Upper lobe of right lung (tissue), 1 donor: ENCODE data around the gene SEC61B. TPM values are rescaled to one million over a fixed set of nuclear protein-coding genes. Genes with fewer than 3 reads are reported as not detected.

Experiments used
- ATAC-seq: fragments of 200-7000 bp; cut with Tn5 transposase; one replicate; pipeline ENCODE4 v1.9.1; 2020; ENCODE audit warnings: mild to moderate bottlenecking, moderate library complexity
- DNase-seq: peaks from one replicate; pipeline ENCODE4 v3.0.0-alpha.2; 2020
- H3K27ac ChIP-seq: fragments of 200-600 bp; one replicate; pipeline ENCODE4 v1.8.0; 2022
- H3K27me3 ChIP-seq: fragments of 200-600 bp; one replicate; pipeline ENCODE4 v1.8.0; 2022; ENCODE audit warnings: mild to moderate bottlenecking
- H3K36me3 ChIP-seq: fragments of 200-600 bp; one replicate; pipeline ENCODE4 v1.8.0; 2022
- H3K4me1 ChIP-seq: fragments of 200-600 bp; one replicate; pipeline ENCODE4 v1.8.0; 2022
- H3K4me3 ChIP-seq: fragments of 200-600 bp; one replicate; pipeline ENCODE4 v1.8.0; 2022; ENCODE audit warnings: mild to moderate bottlenecking
- H3K9me3 ChIP-seq: fragments of 200-600 bp; one replicate; pipeline ENCODE4 v1.8.0; 2022
- intact Hi-C: fragments of 100-400 bp; cut with DNase I; formaldehyde crosslinking; loops from one replicate; pipeline ENCODE4 v1.11.0; 2022
- total RNA-seq: library from RNA; stranded (reverse); fragmentation: NEBNext Ultra II Directional; extraction: Animal tissue kit (Norgen Biotek cat#: 25700); gene quantifications from one replicate; pipeline ENCODE4 v1.2.1, GENCODE V29; 2021
- TF ChIP-seq, protein P1 (sequence below): fragments of 200-600 bp; IDR thresholded peaks from one replicate; pipeline ENCODE4 v1.8.0; 2022; ENCODE audit warnings: antibody characterized with exemption
- donor health status: DM: no; HTN: yes; CAD: no; lungs with severe emphysema.

Gene SEC61B
- total RNA-seq, 1 donor from 2014 or later, result 116 TPM

DNA sequence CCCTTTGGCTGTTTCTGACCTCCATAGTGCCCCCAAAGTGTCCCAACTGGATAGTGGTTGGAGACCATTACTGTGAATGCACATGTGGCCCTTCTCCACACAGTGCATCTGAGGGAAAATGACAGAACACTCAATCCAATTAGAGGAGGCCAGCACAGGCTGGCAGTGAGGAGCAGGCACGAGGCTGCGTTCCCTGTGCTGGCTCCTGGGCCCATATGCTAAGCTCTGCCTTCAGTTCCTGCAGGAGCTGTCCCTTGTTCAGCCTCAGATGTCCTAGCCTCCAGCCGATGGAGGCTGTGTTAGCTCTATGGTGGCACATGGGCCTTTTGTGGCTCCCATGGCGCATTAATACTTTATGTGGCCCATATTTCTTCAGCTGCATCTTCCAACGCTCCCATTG, 36.1 kb upstream of the SEC61B start:
- H3K9me3 ChIP-seq, result no peaks in the 10 kb centered on the region
- intact Hi-C loops, result no loop called here
- TF ChIP-seq, protein P1, sequence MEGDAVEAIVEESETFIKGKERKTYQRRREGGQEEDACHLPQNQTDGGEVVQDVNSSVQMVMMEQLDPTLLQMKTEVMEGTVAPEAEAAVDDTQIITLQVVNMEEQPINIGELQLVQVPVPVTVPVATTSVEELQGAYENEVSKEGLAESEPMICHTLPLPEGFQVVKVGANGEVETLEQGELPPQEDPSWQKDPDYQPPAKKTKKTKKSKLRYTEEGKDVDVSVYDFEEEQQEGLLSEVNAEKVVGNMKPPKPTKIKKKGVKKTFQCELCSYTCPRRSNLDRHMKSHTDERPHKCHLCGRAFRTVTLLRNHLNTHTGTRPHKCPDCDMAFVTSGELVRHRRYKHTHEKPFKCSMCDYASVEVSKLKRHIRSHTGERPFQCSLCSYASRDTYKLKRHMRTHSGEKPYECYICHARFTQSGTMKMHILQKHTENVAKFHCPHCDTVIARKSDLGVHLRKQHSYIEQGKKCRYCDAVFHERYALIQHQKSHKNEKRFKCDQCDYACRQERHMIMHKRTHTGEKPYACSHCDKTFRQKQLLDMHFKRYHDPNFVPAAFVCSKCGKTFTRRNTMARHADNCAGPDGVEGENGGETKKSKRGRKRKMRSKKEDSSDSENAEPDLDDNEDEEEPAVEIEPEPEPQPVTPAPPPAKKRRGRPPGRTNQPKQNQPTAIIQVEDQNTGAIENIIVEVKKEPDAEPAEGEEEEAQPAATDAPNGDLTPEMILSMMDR, result no peak
- ATAC-seq (no peak), DNase-seq (no peak)
- no peaks in the 10 kb centered on the region for H3K36me3 ChIP-seq
- peaks cover 12% of the 10 kb centered on the region for H3K4me1 ChIP-seq
- no peak overlapping the region for H3K4me3 ChIP-seq
- peaks cover 10% of the 10 kb centered on the region for H3K27me3 ChIP-seq
- no peak overlapping the region for H3K27ac ChIP-seq

DNA sequence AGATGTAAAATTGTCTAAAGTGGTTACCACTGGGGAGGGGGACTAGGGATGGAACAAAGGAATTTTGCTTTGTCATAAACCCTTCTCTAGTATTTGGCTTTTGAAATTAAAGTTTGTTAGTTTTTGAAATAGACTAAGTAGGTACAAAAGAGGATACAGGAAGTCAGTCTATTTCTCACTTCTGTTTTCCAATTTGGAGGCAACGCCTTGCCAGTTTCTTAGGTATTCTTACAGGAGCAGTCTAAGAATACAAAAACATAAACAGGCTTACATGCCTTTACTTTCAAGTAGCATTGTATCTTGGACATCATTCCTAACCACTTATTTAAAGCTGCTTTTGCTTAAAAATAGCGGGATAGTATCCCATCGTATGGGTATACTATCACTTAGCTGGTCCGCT, 34.8 kb upstream of the SEC61B start:
- intact Hi-C loops, result no loop called here
- no peak overlapping the region for H3K4me3 ChIP-seq

DNA sequence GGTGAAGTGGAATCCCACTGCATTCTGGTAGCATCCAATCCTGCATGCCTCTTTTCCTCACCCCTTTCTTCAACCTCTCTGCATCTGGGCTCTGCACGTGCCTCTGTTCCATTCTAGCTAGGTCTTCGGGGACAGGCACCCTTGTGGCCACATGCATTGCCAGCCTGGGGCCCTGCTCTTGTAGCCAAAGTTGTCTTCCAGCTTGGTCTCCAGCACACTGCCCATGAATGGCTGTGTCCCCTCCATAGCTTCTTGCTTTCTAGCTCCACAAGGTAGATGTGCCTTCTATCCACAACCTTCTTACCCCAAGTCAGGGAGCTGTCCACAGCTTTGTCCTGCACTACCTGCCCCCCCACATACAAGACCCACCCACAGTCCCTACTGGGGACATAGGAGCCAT, 32.9 kb upstream of the SEC61B start:
- H3K27ac ChIP-seq, result no peak overlapping the region
- H3K9me3 ChIP-seq, result no peaks in the 10 kb centered on the region
- no peaks in the 10 kb centered on the region for H3K36me3 ChIP-seq
- H3K4me1 ChIP-seq, result peaks cover 7% of the 10 kb centered on the region
- intact Hi-C loops, result no loop called here
- no peak overlapping the region for H3K4me3 ChIP-seq
- ATAC-seq (no peak), DNase-seq (no peak)
- TF ChIP-seq, protein P1, result no peak
- H3K27me3 ChIP-seq, result peaks cover 10% of the 10 kb centered on the region

More for the DNA sequence above, 34.8 kb upstream of the SEC61B start:
- peaks cover 7% of the 10 kb centered on the region for H3K4me1 ChIP-seq
- H3K36me3 ChIP-seq, result no peaks in the 10 kb centered on the region
- no peak overlapping the region for H3K27ac ChIP-seq
- DNase-seq, result no peak
- no peaks in the 10 kb centered on the region for H3K9me3 ChIP-seq
- ATAC-seq, result no peak
- TF ChIP-seq, protein P1, result no peak
- H3K27me3 ChIP-seq, result peaks cover 10% of the 10 kb centered on the region

DNA sequence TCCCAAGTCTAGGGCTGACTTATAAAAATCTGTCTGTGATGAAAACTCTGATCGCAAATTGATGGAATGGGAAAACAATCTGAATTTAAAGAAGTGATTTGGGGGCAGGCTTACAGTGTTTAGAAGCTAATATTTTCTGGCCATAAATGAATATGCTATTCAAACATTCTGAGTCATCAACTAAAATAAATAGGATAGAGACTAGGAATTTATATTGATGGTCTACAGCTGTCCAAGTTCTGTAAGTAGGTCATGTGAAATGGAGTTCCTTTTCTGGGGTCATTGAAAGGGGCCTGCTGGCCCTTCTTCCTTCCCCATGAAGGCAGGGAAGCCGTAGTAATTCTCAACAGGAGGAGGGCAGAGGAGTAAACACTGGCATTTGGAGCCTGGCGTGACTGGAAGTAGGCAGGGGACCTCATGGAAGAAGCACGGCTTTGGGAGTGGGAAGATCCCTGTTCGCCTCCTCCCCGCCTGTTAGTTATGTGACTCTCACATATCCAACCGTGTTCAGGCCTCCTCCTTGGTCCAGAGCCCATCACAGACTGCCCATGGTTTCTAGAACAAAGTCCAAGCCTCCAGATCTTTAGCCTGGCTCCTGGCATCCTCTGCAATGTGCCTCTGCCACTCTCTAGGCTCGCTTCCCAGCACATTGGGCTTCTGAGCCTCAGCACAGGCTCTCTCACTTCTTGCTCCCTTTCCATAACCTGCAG, 32.0 kb upstream of the SEC61B start:
- ATAC-seq, result no peak
- no peak for DNase-seq
- Histone ChIP-seq H3K27me3 (peaks cover 10% of the 10 kb centered on the region), H3K4me3 (no peak overlapping the region), H3K27ac (no peak overlapping the region), H3K36me3 (no peaks in the 10 kb centered on the region), H3K9me3 (no peaks in the 10 kb centered on the region), H3K4me1 (peaks cover 2% of the 10 kb centered on the region)
- intact Hi-C loops, result no loop called here
- TF ChIP-seq, protein P1, result no peak

DNA sequence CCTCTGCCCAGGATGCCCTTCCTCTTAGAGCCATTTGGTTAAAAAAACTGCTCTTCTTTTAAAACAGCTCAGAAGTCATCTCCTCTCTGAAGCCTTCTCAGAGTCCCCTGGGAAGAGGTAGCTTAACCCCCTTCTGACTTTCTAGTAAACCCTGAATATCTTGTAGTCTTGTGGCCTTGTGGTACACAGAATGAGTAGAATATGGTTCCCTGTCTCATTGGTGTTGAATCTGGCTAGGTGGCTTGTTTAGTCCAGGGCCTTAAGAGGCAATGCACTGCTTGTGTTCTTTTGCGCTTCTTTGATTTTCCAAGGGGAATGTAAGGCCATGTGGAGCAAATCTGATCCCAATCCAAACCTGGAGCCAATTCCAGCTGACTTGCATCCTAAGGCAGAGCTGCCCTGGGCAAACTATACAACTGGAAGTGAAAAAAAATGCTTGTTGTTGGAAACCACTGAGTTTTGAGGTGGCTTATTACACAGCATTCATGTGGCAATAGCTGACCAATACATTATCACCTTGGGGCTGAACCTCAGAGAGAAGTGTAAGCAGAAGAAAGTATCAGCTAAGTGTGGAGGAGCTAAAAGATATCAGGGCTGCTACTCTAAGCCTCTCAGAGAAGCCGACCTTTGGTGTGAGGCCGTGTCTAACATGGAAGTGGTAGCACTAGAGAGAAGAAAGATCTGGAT, 31.3 kb upstream of the SEC61B start:
- Histone ChIP-seq H3K9me3 (no peaks in the 10 kb centered on the region), H3K27ac (no peak overlapping the region), H3K4me1 (no peaks in the 10 kb centered on the region), H3K4me3 (no peak overlapping the region), H3K27me3 (peaks cover 10% of the 10 kb centered on the region), H3K36me3 (no peaks in the 10 kb centered on the region)
- TF ChIP-seq, protein P1, result no peak
- ATAC-seq (no peak), DNase-seq (no peak)
- intact Hi-C loops, result no loop called here
